ENCODE data around the gene PKD2L1. TPM values are rescaled to one million over a fixed set of nuclear protein-coding genes. Genes with fewer than 3 reads are reported as not detected.

Gene PKD2L1
- total and polyA plus RNA-seq, 9 of the 15 experiments (the other 6 are each of a cell fraction or from before 2014, with no cell fraction given), result not detected

- no peak for TF ChIP-seq ARID4B (CRISPR knock-in tag; IDR thresholded peaks at IDR 0.05)
- no peak for TF ChIP-seq SMARCA5 (IDR thresholded peaks at IDR 0.05)
- no peak for TF ChIP-seq ZFP91 (CRISPR knock-in tag; IDR thresholded peaks at IDR 0.05)
- TF ChIP-seq KLF10 (CRISPR knock-in tag; IDR thresholded peaks at IDR 0.05), result no peak
- TF ChIP-seq CEBPB (tag; IDR thresholded peaks at IDR 0.05), result peak; percentile 84
- TF ChIP-seq TEAD4 (IDR thresholded peaks at IDR 0.05; ENCODE audit: low read length), result peak; percentile 23; the same call in 1 of the 2 replicates
- no peak for TF ChIP-seq TEAD4 (CRISPR knock-in tag; IDR thresholded peaks at IDR 0.05; ENCODE audit: borderline replicate concordance)
- peak; percentile 56 for TF ChIP-seq PKNOX1 (IDR thresholded peaks at IDR 0.05)
- peak; percentile 68 for TF ChIP-seq ATF3 (IDR thresholded peaks at IDR 0.05)
- TF ChIP-seq ATF3 (CRISPR knock-in tag; conservative IDR thresholded peaks at IDR 0.05), result no peak
- TF ChIP-seq ATF7 (IDR thresholded peaks at IDR 0.05), result peak; percentile 80
- no peak for TF ChIP-seq ZNF668 (CRISPR knock-in tag; IDR thresholded peaks at IDR 0.05)
- TF ChIP-seq ZNF764 (CRISPR knock-in tag; IDR thresholded peaks at IDR 0.05; ENCODE audit: low read depth), result no peak
- TF ChIP-seq PCBP2 (IDR thresholded peaks at IDR 0.05; ENCODE audit: low read depth, low read length, poor library complexity, severe bottlenecking), result no peak
These were observed 40.9 kb upstream of the PKD2L1 start (continued) for GRCh38 chr10:100370714-100371481.
